HUES48 (cell line): ENCODE data around the gene RANBP10.
"Not testable (repeated sequence)": the region's sequence is repeated elsewhere in the genome, so short reads cannot be mapped to it uniquely, and the experiment has no call there.

Experiments used
- H3K27ac ChIP-seq: one replicate; pipeline ENCODE4 v1.7.0; 2013; ENCODE audit warnings: low read depth, low read length, inconsistent platforms
- H3K27me3 ChIP-seq: 2 replicates; pipeline ENCODE4 v1.6.1; 2013; ENCODE audit warnings: mild to moderate bottlenecking, low read length; ENCODE audit not compliant: control insufficient read depth, insufficient read depth
- H3K36me3 ChIP-seq: 2 replicates; pipeline ENCODE4 v1.6.1; 2013; ENCODE audit warnings: low read length; ENCODE audit not compliant: control insufficient read depth, insufficient read depth
- H3K4me1 ChIP-seq: 2 replicates; pipeline ENCODE4 v1.6.1; 2013; ENCODE audit warnings: mild to moderate bottlenecking, low read length; ENCODE audit not compliant: control insufficient read depth, insufficient read depth
- H3K4me3 ChIP-seq: 2 replicates; pipeline ENCODE4 v1.5.1; 2013; ENCODE audit warnings: mild to moderate bottlenecking, low read depth, low read length
- H3K9ac ChIP-seq: 2 replicates; pipeline ENCODE4 v1.6.1; 2013; ENCODE audit warnings: mild to moderate bottlenecking, low read depth, low read length, moderate library complexity
- H3K9me3 ChIP-seq: 2 replicates; pipeline ENCODE4 v1.6.1; 2013; ENCODE audit warnings: low read length; ENCODE audit not compliant: control insufficient read depth, insufficient read depth

The RANBP10 gene

GRCh38 chr16:67708368-67708771 lies 98.0 kb downstream of the RANBP10 start:
- H3K4me1 ChIP-seq: peaks cover 9% of the 10 kb centered on the region; the same call in 1 of the 2 replicates
- no peaks in the 10 kb centered on the region for H3K36me3 ChIP-seq
- H3K9me3 ChIP-seq: no peaks in the 10 kb centered on the region
- no peak overlapping the region for H3K27ac ChIP-seq
- no peak overlapping the region for H3K4me3 ChIP-seq
- H3K9ac ChIP-seq: no peak overlapping the region
- no peaks in the 10 kb centered on the region for H3K27me3 ChIP-seq

GRCh38 chr16:67707790-67708189 lies 98.6 kb downstream of the RANBP10 start:
- Histone ChIP-seq H3K9me3 (no peaks in the 10 kb centered on the region), H3K36me3 (no peaks in the 10 kb centered on the region), H3K9ac (no peak overlapping the region), H3K27ac (no peak overlapping the region), H3K4me3 (no peak overlapping the region), H3K4me1 (peaks cover 9% of the 10 kb centered on the region; the same call in 1 of the 2 replicates), H3K27me3 (no peaks in the 10 kb centered on the region)

- Histone ChIP-seq H3K9me3 (no peaks in the 10 kb centered on the region), H3K36me3 (no peaks in the 10 kb centered on the region), H3K27ac (no peak overlapping the region), H3K9ac (no peak overlapping the region), H3K4me1 (peaks cover 9% of the 10 kb centered on the region; the same call in 1 of the 2 replicates), H3K4me3 (no peak overlapping the region), H3K27me3 (no peaks in the 10 kb centered on the region)
These were observed 99.2 kb downstream of the RANBP10 start for GRCh38 chr16:67707210-67707609.

- no peaks in the 10 kb centered on the region for H3K36me3 ChIP-seq
- H3K9ac ChIP-seq: no peak overlapping the region
- H3K27me3 ChIP-seq: no peaks in the 10 kb centered on the region
- H3K27ac ChIP-seq: no peak overlapping the region
- no peaks in the 10 kb centered on the region for H3K9me3 ChIP-seq
- peaks cover 2% of the 10 kb centered on the region; the same call in 1 of the 2 replicates for H3K4me1 ChIP-seq
- H3K4me3 ChIP-seq: no peak overlapping the region
These were observed 102.2 kb downstream of the RANBP10 start for GRCh38 chr16:67704110-67704509.

- Histone ChIP-seq H3K4me1 (no peaks in the 10 kb centered on the region), H3K27ac (no peak overlapping the region), H3K27me3 (no peaks in the 10 kb centered on the region), H3K9ac (no peak overlapping the region), H3K36me3 (no peaks in the 10 kb centered on the region), H3K4me3 (no peak overlapping the region), H3K9me3 (no peaks in the 10 kb centered on the region)
These were observed 102.7 kb downstream of the RANBP10 start for GRCh38 chr16:67703626-67704025.

- Histone ChIP-seq H3K4me3 (no peak overlapping the region), H3K27ac (no peak overlapping the region), H3K27me3 (no peaks in the 10 kb centered on the region), H3K9ac (no peak overlapping the region), H3K9me3 (no peaks in the 10 kb centered on the region), H3K36me3 (no peaks in the 10 kb centered on the region), H3K4me1 (no peaks in the 10 kb centered on the region)
These were observed 104.2 kb downstream of the RANBP10 start for GRCh38 chr16:67702130-67702529.

GRCh38 chr16:67701420-67701819 lies 104.9 kb downstream of the RANBP10 start:
- H3K27me3 ChIP-seq: no peaks in the 10 kb centered on the region
- no peak overlapping the region for H3K4me3 ChIP-seq
- no peak overlapping the region for H3K9ac ChIP-seq
- H3K4me1 ChIP-seq: no peaks in the 10 kb centered on the region
- no peaks in the 10 kb centered on the region for H3K9me3 ChIP-seq
- no peaks in the 10 kb centered on the region for H3K36me3 ChIP-seq
- H3K27ac ChIP-seq: no peak overlapping the region

- no peaks in the 10 kb centered on the region for H3K27me3 ChIP-seq
- H3K27ac ChIP-seq: no peak overlapping the region
- no peaks in the 10 kb centered on the region for H3K9me3 ChIP-seq
- H3K4me3 ChIP-seq: no peak overlapping the region
- no peaks in the 10 kb centered on the region for H3K4me1 ChIP-seq
- no peak overlapping the region for H3K9ac ChIP-seq
- no peaks in the 10 kb centered on the region for H3K36me3 ChIP-seq
These were observed 107.1 kb downstream of the RANBP10 start for GRCh38 chr16:67699265-67699664.

- H3K27me3 ChIP-seq: no peaks in the 10 kb centered on the region
- H3K4me1 ChIP-seq: no peaks in the 10 kb centered on the region
- no peak overlapping the region for H3K27ac ChIP-seq
- H3K4me3 ChIP-seq: no peak overlapping the region
- H3K36me3 ChIP-seq: no peaks in the 10 kb centered on the region
- no peaks in the 10 kb centered on the region for H3K9me3 ChIP-seq
- no peak overlapping the region for H3K9ac ChIP-seq
These were observed 108.8 kb downstream of the RANBP10 start for GRCh38 chr16:67697422-67698185.

GRCh38 chr16:67694611-67695010 lies 111.7 kb downstream of the RANBP10 start:
- no peak overlapping the region for H3K4me3 ChIP-seq
- H3K9me3 ChIP-seq: no peaks in the 10 kb centered on the region
- no peaks in the 10 kb centered on the region for H3K27me3 ChIP-seq
- no peak overlapping the region for H3K9ac ChIP-seq
- H3K36me3 ChIP-seq: no peaks in the 10 kb centered on the region
- no peaks in the 10 kb centered on the region for H3K4me1 ChIP-seq
- H3K27ac ChIP-seq: no peak overlapping the region

GRCh38 chr16:67693517-67694285 lies 112.7 kb downstream of the RANBP10 start:
- H3K27ac ChIP-seq, H3K27me3 ChIP-seq: not testable (repeated sequence)

More at GRCh38 chr16:67693517-67694285, 112.7 kb downstream of the RANBP10 start:
- not testable (repeated sequence) for H3K4me1 ChIP-seq, H3K9me3 ChIP-seq, H3K36me3 ChIP-seq, H3K4me3 ChIP-seq, H3K9ac ChIP-seq
